Measurements from ENCODE around the gene KIFC3. TPM values are rescaled to one million over a fixed set of nuclear protein-coding genes. Genes with fewer than 3 reads are reported as not detected.

KIFC3 gene
- total and polyA plus RNA-seq, 2 of the 8 experiments (the other 6 are each of a cell fraction or from before 2014, with no cell fraction given) = 2.1 to 7.1 TPM

- no peak overlapping the region for H3K9ac ChIP-seq (replicated peaks in 1 of 4; ENCODE audit: extremely low read depth in 1 of 4, low read depth in 3 of 4, low read length in 3 of 4)
- POLR2A ChIA-PET (ENCODE audit: partially characterized antibody) = no interaction called here
- no peak overlapping the region for H2BK20ac ChIP-seq (ENCODE audit: low read length)
- no peak for TF ChIP-seq MAFK (IDR thresholded peaks at IDR 0.05; ENCODE audit: low read depth, low read length)
- no peak for TF ChIP-seq CHD1 (IDR thresholded peaks at IDR 0.05; ENCODE audit: low read depth, low read length)
- peaks cover 4 to 7% of the 10 kb centered on the region in 2 experiments for H4K20me1 ChIP-seq (replicated peaks in 1 of 2; ENCODE audit: control insufficient read depth in 1 of 2, insufficient read depth in 2 of 2, low read length in 2 of 2)
- WGBS, 2 experiments (ENCODE audit: extremely low coverage in 1 of 2, insufficient coverage in 1 of 2, insufficient read length in 1 of 2, insufficient replicate concordance in 2 of 2, low coverage in 1 of 2, low lambda C conversion rate in 2 of 2, missing lambda C conversion rate in 1 of 2) = 70% methylated on average over 9 of the region's 9 CpGs; no CpG with 5 or more reads in 1 of the 2 experiments
- no peak overlapping the region for H2BK15ac ChIP-seq (ENCODE audit: low read length)
- H3K79me1 ChIP-seq (ENCODE audit: low read depth, low read length) = no peaks in the 10 kb centered on the region
- H3K4ac ChIP-seq (replicated peaks; ENCODE audit: insufficient read length, low read depth, low read length) = no peak overlapping the region
- H4K8ac ChIP-seq (ENCODE audit: extremely low read depth, insufficient read depth, low read length) = no peak overlapping the region
- peaks cover 0 to 12% (median 7%) of the 10 kb centered on the region in 4 experiments; a peak in 6 of 8 replicates for H3K36me3 ChIP-seq (ENCODE audit: control insufficient read depth in 2 of 4, insufficient read depth in 4 of 4, low read length in 3 of 4)
- H4K5ac ChIP-seq (ENCODE audit: insufficient read length, low read depth, low read length) = no peak overlapping the region
- H3K23ac ChIP-seq (ENCODE audit: insufficient read length) = no peak overlapping the region
- H3K14ac ChIP-seq (ENCODE audit: insufficient read length) = no peak overlapping the region
- no peak for FAIRE-seq
- no peak for DNase-seq (ENCODE audit: low read depth in 1 of 2, low spot score in 2 of 2)
- H2BK120ac ChIP-seq (replicated peaks; ENCODE audit: low read depth, low read length) = no peak overlapping the region
- H4K91ac ChIP-seq (replicated peaks; ENCODE audit: insufficient read length, low read length) = no peak overlapping the region
- H3K4me3 ChIP-seq (ENCODE audit: extremely low read depth in 1 of 4, insufficient read depth in 2 of 4, low read depth in 3 of 4, low read length in 4 of 4) = no peak overlapping the region
- 0 out of 7 replicates have a peak, but pooled peaks cover 0 to 7% (median 0%) of the 10 kb centered on the region in 4 experiments for H3K4me1 ChIP-seq (replicated peaks in 1 of 4; ENCODE audit: control insufficient read depth in 3 of 4, insufficient read depth in 4 of 4, low read length in 3 of 4)
- H3K79me2 ChIP-seq (ENCODE audit: control insufficient read depth in 1 of 2, insufficient read depth in 2 of 2, low read length in 2 of 2) = no peaks in the 10 kb centered on the region
- no peak overlapping the region for H3K56ac ChIP-seq (replicated peaks; ENCODE audit: insufficient read length, low read depth, low read length)
- no peaks in the 10 kb centered on the region for H3K23me2 ChIP-seq (ENCODE audit: low read depth, low read length)
- no peak overlapping the region for H2BK12ac ChIP-seq (ENCODE audit: low read depth, low read length)
- no peak overlapping the region for H3K18ac ChIP-seq (ENCODE audit: extremely low read depth, low read length)
- no peak overlapping the region for H3K4me2 ChIP-seq (ENCODE audit: insufficient read depth in 1 of 2, low read depth in 2 of 2, low read length in 2 of 2)
- CTCF ChIA-PET (ENCODE audit: partially characterized antibody) = interaction anchor here (0.6 to 4.4 kb wide), 12 partner anchors 9 to 367 kb away, joined by 3 to 24 read pairs (median 4); partner anchors contain the start of gene KATNB1
- no peak overlapping the region for H2AFZ ChIP-seq (ENCODE audit: low read length)
- no peak overlapping the region for H2BK5ac ChIP-seq (ENCODE audit: low read depth, low read length)
- H3K27me3 ChIP-seq (replicated peaks in 1 of 4; ENCODE audit: control insufficient read depth in 3 of 4, extremely low read depth in 1 of 4, insufficient read depth in 3 of 4, low read length in 3 of 4) = no peaks in the 10 kb centered on the region
- no peaks in the 10 kb centered on the region for H3K9me3 ChIP-seq (ENCODE audit: insufficient read depth in 2 of 2, low read depth in 1 of 2, low read length in 1 of 2)
- H2AK5ac ChIP-seq (ENCODE audit: low read depth, low read length) = no peak overlapping the region
- H3K27ac ChIP-seq (ENCODE audit: low read depth, low read length) = no peak overlapping the region
These were observed 47.8 kb downstream of the KIFC3 start for GRCh38 chr16:57754354-57755060.
